HG02884 (cell line): ENCODE measurements around the gene KANSL3.

Experiments
- ATAC-seq: cut with Tn5 transposase; IDR thresholded peaks from one replicate; pipeline ENCODE4 v1.9.1; 2021; ENCODE audit warnings: mild to moderate bottlenecking, moderate library complexity; ENCODE audit not compliant: unreplicated experiment

KANSL3 gene

GRCh38 chr2:96608469-96609455 lies 29.4 kb downstream of the KANSL3 start:
- ATAC-seq, result no peak

- no peak for ATAC-seq
Measured at GRCh38 chr2:96604104-96604503, 34.0 kb downstream of the KANSL3 start.

- ATAC-seq, result no peak
Measured at GRCh38 chr2:96602330-96602823, 35.7 kb downstream of the KANSL3 start.

GRCh38 chr2:96601382-96602292 lies 36.5 kb downstream of the KANSL3 start:
- no peak for ATAC-seq

- no peak for ATAC-seq
Measured at GRCh38 chr2:96599941-96600340, 38.2 kb downstream of the KANSL3 start.

GRCh38 chr2:96596596-96596995 lies 41.5 kb downstream of the KANSL3 start:
- ATAC-seq, result no peak

- ATAC-seq, result no peak
Measured at GRCh38 chr2:96594691-96595152, 43.4 kb downstream of the KANSL3 start.

- no peak for ATAC-seq
Measured at GRCh38 chr2:96594282-96594681, 43.8 kb downstream of the KANSL3 start.

- no peak for ATAC-seq
Measured at GRCh38 chr2:96591494-96591893, 46.6 kb downstream of the KANSL3 start.

GRCh38 chr2:96591054-96591453 lies 47.1 kb downstream of the KANSL3 start:
- ATAC-seq, result no peak

- no peak for ATAC-seq
Measured at GRCh38 chr2:96587843-96588242, 50.3 kb downstream of the KANSL3 start.

GRCh38 chr2:96584017-96584416 lies 54.1 kb downstream of the KANSL3 start:
- ATAC-seq, result no peak

GRCh38 chr2:96580771-96581170 lies 57.3 kb downstream of the KANSL3 start:
- no peak for ATAC-seq

GRCh38 chr2:96579422-96579821 lies 58.7 kb downstream of the KANSL3 start:
- ATAC-seq, result no peak

- no peak for ATAC-seq
Measured at GRCh38 chr2:96578731-96579130, 59.4 kb downstream of the KANSL3 start.

GRCh38 chr2:96577501-96577900 lies 60.6 kb downstream of the KANSL3 start:
- no peak for ATAC-seq

- no peak for ATAC-seq
Measured at GRCh38 chr2:96575785-96576456, 62.2 kb downstream of the KANSL3 start.

GRCh38 chr2:96574364-96574763 lies 63.7 kb downstream of the KANSL3 start:
- no peak for ATAC-seq

GRCh38 chr2:96568094-96568493 lies 70.0 kb downstream of the KANSL3 start:
- no peak for ATAC-seq

- no peak for ATAC-seq
Measured at GRCh38 chr2:96565111-96565510, 73.0 kb downstream of the KANSL3 start.

GRCh38 chr2:96564563-96564962 lies 73.5 kb downstream of the KANSL3 start:
- no peak for ATAC-seq
